ENCODE data around the gene ATP6V0B.

ATP6V0B gene

DNA sequence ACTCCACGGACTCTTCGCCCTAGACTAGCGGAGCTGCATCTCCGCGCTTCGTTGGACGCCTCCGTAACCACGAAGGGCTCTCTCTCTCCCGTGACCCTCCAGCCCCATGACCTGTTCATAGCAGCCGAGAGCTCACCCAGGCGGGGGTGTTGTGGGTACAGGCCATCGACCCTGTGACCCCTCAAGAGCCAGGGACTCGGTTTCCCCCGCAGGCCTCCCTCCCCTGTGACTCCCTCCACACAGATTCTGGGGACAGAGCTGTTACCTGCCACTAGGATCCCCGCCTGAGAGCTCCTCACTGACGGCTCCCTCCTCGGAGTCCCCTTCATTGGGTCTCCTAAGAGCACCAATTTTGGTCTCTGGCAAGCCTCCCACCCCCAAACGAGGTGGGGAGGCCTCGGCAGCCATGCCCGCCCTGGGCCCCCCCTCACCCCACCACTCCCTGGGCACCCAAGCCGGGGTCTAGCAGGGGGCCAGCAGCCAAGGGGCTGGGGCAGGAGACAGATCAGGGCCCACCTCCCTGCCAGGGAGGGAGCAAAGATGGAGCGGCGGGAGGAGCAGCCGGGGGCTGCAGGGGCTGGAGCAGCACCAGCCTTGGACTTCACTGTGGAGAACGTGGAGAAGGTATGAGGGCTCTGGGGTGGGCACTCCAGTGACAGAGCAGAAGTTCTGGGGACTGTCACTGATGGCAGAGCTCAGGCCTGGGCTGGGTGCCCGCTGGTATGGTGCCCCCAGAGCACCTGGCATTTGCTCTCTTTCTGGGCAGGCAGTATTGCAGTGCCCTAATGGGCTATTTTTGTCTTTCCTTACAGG is 27.5 kb upstream of the ATP6V0B start:
- no peak for TF ChIP-seq CTCF (conservative IDR thresholded peaks at IDR 0.05; ENCODE audit: low read depth, low read length)
- peak overlapping the region; percentile 86 for H3K4me3 ChIP-seq (ENCODE audit: low read length)
- no peak for DNase-seq (ENCODE audit: low read depth)

GRCh38 chr1:43947874-43948437 is 26.8 kb upstream of the ATP6V0B start:
- DNase-seq (ENCODE audit: low read depth), result no peak
- H3K4me3 ChIP-seq (ENCODE audit: low read length), result peak overlapping the region; percentile 86
- no peak for TF ChIP-seq CTCF (conservative IDR thresholded peaks at IDR 0.05; ENCODE audit: low read depth, low read length)

DNA sequence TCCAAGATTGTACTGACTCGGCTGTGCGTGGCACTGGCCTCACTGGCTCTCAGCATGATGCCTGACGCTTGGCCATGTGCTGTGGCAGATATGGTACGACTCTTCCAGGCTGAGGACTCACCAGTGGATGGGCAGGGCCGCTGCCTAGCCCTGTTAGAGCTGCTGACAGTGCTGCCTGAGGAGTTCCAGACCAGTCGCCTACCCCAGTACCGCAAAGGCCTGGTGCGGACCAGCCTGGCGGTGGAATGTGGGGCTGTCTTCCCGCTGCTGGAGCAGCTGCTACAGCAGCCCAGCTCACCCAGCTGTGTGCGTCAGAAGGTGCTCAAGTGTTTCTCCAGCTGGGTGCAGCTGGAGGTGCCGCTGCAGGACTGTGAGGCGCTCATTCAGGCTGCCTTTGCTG is 25.1 kb upstream of the ATP6V0B start:
- no peak for DNase-seq (ENCODE audit: low read depth)
- H3K4me3 ChIP-seq (ENCODE audit: low read length), result no peak overlapping the region
- no peak for TF ChIP-seq CTCF (conservative IDR thresholded peaks at IDR 0.05; ENCODE audit: low read depth, low read length)

DNA sequence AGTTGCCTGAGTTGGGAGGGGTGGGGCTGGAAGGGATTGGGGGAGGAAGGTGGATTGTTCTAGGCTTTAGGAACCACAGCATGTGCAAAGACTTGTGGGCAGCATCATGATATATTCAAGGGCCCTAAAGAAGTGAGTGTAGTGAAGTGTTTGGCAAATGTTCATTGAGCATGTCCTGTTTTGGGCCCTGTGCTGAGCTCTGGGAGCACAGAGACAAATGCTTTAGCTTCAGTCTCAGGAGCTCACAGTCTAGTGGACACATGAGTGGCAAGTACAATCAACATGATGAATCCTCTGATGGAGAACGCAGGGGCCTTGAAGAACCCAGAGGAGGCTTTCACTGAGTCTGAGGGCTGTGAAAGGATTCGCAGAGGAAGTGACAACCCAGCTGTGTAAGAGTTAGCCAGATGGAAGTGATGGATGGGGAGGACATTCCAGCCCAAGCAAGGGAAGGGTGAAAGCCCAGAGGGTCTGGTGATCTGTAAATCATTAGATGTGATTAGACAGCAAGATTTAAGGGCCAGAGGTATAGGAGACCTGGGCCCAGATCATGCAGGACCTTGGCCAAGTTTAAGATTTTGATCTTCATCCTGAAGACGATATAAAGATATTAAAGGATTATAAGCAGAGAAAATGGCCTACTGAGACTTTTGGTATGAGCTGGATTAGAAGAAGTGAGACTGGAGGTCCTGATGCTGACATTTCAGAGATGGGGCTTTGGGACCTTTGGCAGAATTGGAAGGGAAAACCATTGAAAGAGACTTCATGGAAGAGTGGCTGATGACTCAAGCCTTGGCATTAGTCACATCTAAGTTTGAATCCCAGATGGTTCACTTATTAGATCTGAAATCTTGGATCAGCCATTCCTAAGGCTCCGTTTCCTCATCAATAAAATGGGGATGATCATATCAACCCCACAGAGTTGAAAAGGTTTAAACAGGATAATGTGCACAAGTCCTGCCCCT is 23.5 kb upstream of the ATP6V0B start:
- no peak overlapping the region for H3K4me3 ChIP-seq (ENCODE audit: low read length)
- no peak for DNase-seq (ENCODE audit: low read depth)
- TF ChIP-seq CTCF (conservative IDR thresholded peaks at IDR 0.05; ENCODE audit: low read depth, low read length), result no peak

- no peak for DNase-seq (ENCODE audit: low read depth)
- no peak overlapping the region for H3K4me3 ChIP-seq (ENCODE audit: low read length)
- no peak for TF ChIP-seq CTCF (conservative IDR thresholded peaks at IDR 0.05; ENCODE audit: low read depth, low read length)
These were observed 21.9 kb upstream of the ATP6V0B start for GRCh38 chr1:43952731-43953346.

DNA sequence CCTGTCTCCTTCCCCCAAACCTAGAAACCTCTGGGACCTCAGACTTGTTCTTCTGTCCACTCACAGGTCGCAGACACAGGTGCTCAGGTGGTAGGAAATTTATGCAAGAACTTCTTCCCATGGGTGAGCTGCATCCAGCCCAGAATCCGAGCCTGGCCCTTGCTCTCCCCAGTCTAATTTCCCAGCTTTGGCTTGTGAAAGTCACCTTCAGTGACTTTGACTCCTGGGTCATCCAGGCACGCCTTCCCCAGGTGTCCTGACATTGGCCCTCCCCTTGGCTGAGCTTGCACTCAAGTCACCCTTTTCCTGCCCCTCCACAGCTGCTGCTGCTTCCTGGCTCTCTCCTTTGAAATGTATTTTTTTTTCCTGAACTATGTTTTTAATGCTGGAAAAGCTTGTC is 21.4 kb upstream of the ATP6V0B start:
- H3K4me3 ChIP-seq (ENCODE audit: low read length), result no peak overlapping the region

More for the DNA sequence above, 21.4 kb upstream of the ATP6V0B start:
- DNase-seq (ENCODE audit: low read depth), result no peak
- no peak for TF ChIP-seq CTCF (conservative IDR thresholded peaks at IDR 0.05; ENCODE audit: low read depth, low read length)
